Keratinocyte (primary cell): ENCODE data around the gene P4HTM.

Experiments used
- EZH2 ChIP-seq: IDR thresholded peaks from one replicate; pipeline ENCODE4 v1.6.1; 2012; ENCODE audit warnings: inconsistent platforms, mild to moderate bottlenecking, low read length, moderate library complexity
- TF ChIP-seq, protein P1 (sequence below), 3 experiments: IDR thresholded peaks in 1 of 3; conservative IDR thresholded peaks in 1 of 3; optimal IDR thresholded peaks in 1 of 3; 2 replicates in 2 of 3; 3 replicates in 1 of 3; pipeline versions ENCODE3 to v1.5.1; 2011; ENCODE audit warnings: low read length in 3 of 3, mild to moderate bottlenecking in 3 of 3, moderate library complexity in 2 of 3, control low read depth in 1 of 3, inconsistent platforms in 1 of 3; ENCODE audit not compliant: insufficient read depth in 2 of 3; ENCODE audit errors: extremely low read depth in 1 of 3

DNA sequence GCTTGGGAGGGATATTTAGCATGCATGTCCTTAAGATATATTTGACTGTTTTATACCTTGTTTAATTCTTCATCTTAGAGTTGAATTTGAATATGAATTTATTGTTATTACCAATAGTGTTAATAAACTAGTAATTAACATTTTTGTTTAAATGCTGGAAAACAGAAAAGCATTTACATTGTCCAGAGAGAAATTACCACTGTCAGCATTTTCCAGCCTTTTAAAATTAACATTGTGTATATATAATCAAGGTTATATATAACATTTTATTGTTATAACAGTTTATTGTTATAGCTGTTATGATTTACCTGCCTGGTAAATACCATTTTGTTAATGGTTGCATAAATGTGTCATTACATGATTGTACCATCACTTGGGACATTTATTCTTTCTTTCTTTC lies 8.0 kb upstream of the P4HTM start:
- TF ChIP-seq, protein P1, sequence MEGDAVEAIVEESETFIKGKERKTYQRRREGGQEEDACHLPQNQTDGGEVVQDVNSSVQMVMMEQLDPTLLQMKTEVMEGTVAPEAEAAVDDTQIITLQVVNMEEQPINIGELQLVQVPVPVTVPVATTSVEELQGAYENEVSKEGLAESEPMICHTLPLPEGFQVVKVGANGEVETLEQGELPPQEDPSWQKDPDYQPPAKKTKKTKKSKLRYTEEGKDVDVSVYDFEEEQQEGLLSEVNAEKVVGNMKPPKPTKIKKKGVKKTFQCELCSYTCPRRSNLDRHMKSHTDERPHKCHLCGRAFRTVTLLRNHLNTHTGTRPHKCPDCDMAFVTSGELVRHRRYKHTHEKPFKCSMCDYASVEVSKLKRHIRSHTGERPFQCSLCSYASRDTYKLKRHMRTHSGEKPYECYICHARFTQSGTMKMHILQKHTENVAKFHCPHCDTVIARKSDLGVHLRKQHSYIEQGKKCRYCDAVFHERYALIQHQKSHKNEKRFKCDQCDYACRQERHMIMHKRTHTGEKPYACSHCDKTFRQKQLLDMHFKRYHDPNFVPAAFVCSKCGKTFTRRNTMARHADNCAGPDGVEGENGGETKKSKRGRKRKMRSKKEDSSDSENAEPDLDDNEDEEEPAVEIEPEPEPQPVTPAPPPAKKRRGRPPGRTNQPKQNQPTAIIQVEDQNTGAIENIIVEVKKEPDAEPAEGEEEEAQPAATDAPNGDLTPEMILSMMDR (optimal IDR thresholded peaks at IDR 0.05 in 1 of 3, IDR thresholded peaks at IDR 0.05 in 1 of 3, conservative IDR thresholded peaks at IDR 0.05 in 1 of 3; ENCODE audit: extremely low read depth in 1 of 3, insufficient read depth in 2 of 3, low read length in 3 of 3) = no peak
- no peak for TF ChIP-seq EZH2
